Measurements from ENCODE around the gene TNFAIP3.

The TNFAIP3 gene

GRCh38 chr6:137850816-137851602, 16.1 kb upstream of the TNFAIP3 start:
- no peak for ATAC-seq
- Mint-ChIP-seq H3K4me3 (no peak overlapping the region), H3K27me3 (no peaks in the 10 kb centered on the region), H3K9me3 (no peaks in the 10 kb centered on the region), H3K27ac (no peak overlapping the region), H3K4me1 (peaks cover 22% of the 10 kb centered on the region), H3K36me3 (peaks cover under 1% of the 10 kb centered on the region)

GRCh38 chr6:137851669-137852068, 15.4 kb upstream of the TNFAIP3 start:
- no peaks in the 10 kb centered on the region for H3K9me3 Mint-ChIP-seq
- H3K4me1 Mint-ChIP-seq, result peaks cover 22% of the 10 kb centered on the region
- no peaks in the 10 kb centered on the region for H3K27me3 Mint-ChIP-seq
- H3K4me3 Mint-ChIP-seq, result no peak overlapping the region
- peaks cover 7% of the 10 kb centered on the region for H3K36me3 Mint-ChIP-seq
- no peak for ATAC-seq
- H3K27ac Mint-ChIP-seq, result no peak overlapping the region

GRCh38 chr6:137852346-137852745, 14.7 kb upstream of the TNFAIP3 start:
- ATAC-seq, result no peak
- H3K27me3 Mint-ChIP-seq, result no peaks in the 10 kb centered on the region
- no peaks in the 10 kb centered on the region for H3K9me3 Mint-ChIP-seq
- H3K4me3 Mint-ChIP-seq, result no peak overlapping the region
- H3K36me3 Mint-ChIP-seq, result peaks cover 14% of the 10 kb centered on the region
- H3K27ac Mint-ChIP-seq, result no peak overlapping the region
- H3K4me1 Mint-ChIP-seq, result peaks cover 22% of the 10 kb centered on the region

GRCh38 chr6:137852811-137853210, 14.2 kb upstream of the TNFAIP3 start:
- H3K27ac Mint-ChIP-seq, result no peak overlapping the region
- H3K4me1 Mint-ChIP-seq, result peaks cover 22% of the 10 kb centered on the region
- H3K36me3 Mint-ChIP-seq, result peaks cover 18% of the 10 kb centered on the region
- ATAC-seq, result no peak
- H3K4me3 Mint-ChIP-seq, result no peak overlapping the region
- H3K9me3 Mint-ChIP-seq, result no peaks in the 10 kb centered on the region
- H3K27me3 Mint-ChIP-seq, result no peaks in the 10 kb centered on the region

GRCh38 chr6:137853569-137854213, 13.4 kb upstream of the TNFAIP3 start:
- Mint-ChIP-seq H3K4me3 (no peak overlapping the region), H3K27me3 (no peaks in the 10 kb centered on the region), H3K4me1 (peaks cover 22% of the 10 kb centered on the region), H3K27ac (peak overlapping the region; percentile 24), H3K9me3 (no peaks in the 10 kb centered on the region), H3K36me3 (peaks cover 18% of the 10 kb centered on the region)
- ATAC-seq, result no peak

GRCh38 chr6:137856138-137856898, 10.7 kb upstream of the TNFAIP3 start:
- Mint-ChIP-seq H3K36me3 (peaks cover 27% of the 10 kb centered on the region), H3K4me3 (no peak overlapping the region), H3K9me3 (no peaks in the 10 kb centered on the region), H3K4me1 (peaks cover 16% of the 10 kb centered on the region), H3K27me3 (no peaks in the 10 kb centered on the region), H3K27ac (no peak overlapping the region)
- ATAC-seq, result no peak

- Mint-ChIP-seq H3K27ac (no peak overlapping the region), H3K9me3 (no peaks in the 10 kb centered on the region), H3K27me3 (no peaks in the 10 kb centered on the region), H3K36me3 (peaks cover 34% of the 10 kb centered on the region), H3K4me3 (no peak overlapping the region), H3K4me1 (peaks cover 5% of the 10 kb centered on the region)
- no peak for ATAC-seq
Observed at GRCh38 chr6:137859025-137859424, 8.0 kb upstream of the TNFAIP3 start.

- Mint-ChIP-seq H3K36me3 (peaks cover 43% of the 10 kb centered on the region), H3K27ac (no peak overlapping the region), H3K9me3 (no peaks in the 10 kb centered on the region), H3K4me1 (peaks cover 18% of the 10 kb centered on the region), H3K27me3 (no peaks in the 10 kb centered on the region), H3K4me3 (no peak overlapping the region)
- ATAC-seq, result no peak
Observed at GRCh38 chr6:137860394-137861005, 6.6 kb upstream of the TNFAIP3 start.

- Mint-ChIP-seq H3K4me1 (peaks cover 29% of the 10 kb centered on the region), H3K27me3 (no peaks in the 10 kb centered on the region), H3K9me3 (no peaks in the 10 kb centered on the region), H3K4me3 (no peak overlapping the region), H3K27ac (peak overlapping the region; percentile 12), H3K36me3 (peaks cover 35% of the 10 kb centered on the region)
- no peak for ATAC-seq
Observed at GRCh38 chr6:137861550-137862337, 5.3 kb upstream of the TNFAIP3 start.

- no peaks in the 10 kb centered on the region for H3K27me3 Mint-ChIP-seq
- H3K4me1 Mint-ChIP-seq, result peaks cover 29% of the 10 kb centered on the region
- peaks cover 33% of the 10 kb centered on the region for H3K36me3 Mint-ChIP-seq
- no peak overlapping the region for H3K4me3 Mint-ChIP-seq
- no peak for ATAC-seq
- no peaks in the 10 kb centered on the region for H3K9me3 Mint-ChIP-seq
- H3K27ac Mint-ChIP-seq, result peak overlapping the region; percentile 12
Observed at GRCh38 chr6:137862419-137863090, 4.5 kb upstream of the TNFAIP3 start.

GRCh38 chr6:137863091-137863797, 3.8 kb upstream of the TNFAIP3 start:
- no peak for ATAC-seq
- no peaks in the 10 kb centered on the region for H3K27me3 Mint-ChIP-seq
- no peak overlapping the region for H3K4me3 Mint-ChIP-seq
- H3K36me3 Mint-ChIP-seq, result peaks cover 37% of the 10 kb centered on the region
- no peak overlapping the region for H3K27ac Mint-ChIP-seq
- H3K9me3 Mint-ChIP-seq, result no peaks in the 10 kb centered on the region
- peaks cover 32% of the 10 kb centered on the region for H3K4me1 Mint-ChIP-seq

GRCh38 chr6:137864812-137865508, 2.1 kb upstream of the TNFAIP3 start:
- H3K36me3 Mint-ChIP-seq, result peaks cover 54% of the 10 kb centered on the region
- H3K27me3 Mint-ChIP-seq, result no peaks in the 10 kb centered on the region
- H3K9me3 Mint-ChIP-seq, result no peaks in the 10 kb centered on the region
- peak overlapping the region; percentile 93 for H3K27ac Mint-ChIP-seq
- no peak for ATAC-seq
- H3K4me3 Mint-ChIP-seq, result no peak overlapping the region
- H3K4me1 Mint-ChIP-seq, result peaks cover 47% of the 10 kb centered on the region

GRCh38 chr6:137866200-137866913, 702 bp upstream of the TNFAIP3 start:
- Mint-ChIP-seq H3K36me3 (peaks cover 56% of the 10 kb centered on the region), H3K4me3 (peak overlapping the region; percentile 87), H3K27me3 (no peaks in the 10 kb centered on the region), H3K4me1 (peaks cover 55% of the 10 kb centered on the region), H3K27ac (peak overlapping the region; percentile 93), H3K9me3 (no peaks in the 10 kb centered on the region)
- peak; percentile 68 for ATAC-seq

Measured in stimulated activated memory B cell treated with anti-CD40 and anti-IgM and Interleukin-4, amounts not matched to agents 10 μg/mL and 1 μg/mL and 100 μg/mL, for 72 hours (primary cell).